Tibial nerve (tissue), 4 donors: ENCODE data around the gene TGM1. TPM values are rescaled to one million over a fixed set of nuclear protein-coding genes. Genes with fewer than 3 reads are reported as not detected.

Source experiments
- DNase-seq, 2 donors: peaks; one replicate each; pipeline ENCODE4 v3.0.0-alpha.2; 2019; ENCODE audit warnings: low spot score in 2 of 2
- H3K27ac ChIP-seq, 4 donors: fragments of 200-600 bp; sonication (generic) in 3 of 4; one replicate each; pipeline ENCODE4 v1.5.1; 2017 to 2019; ENCODE audit warnings: mild to moderate bottlenecking in 1 of 4
- H3K27me3 ChIP-seq, 2 donors: fragments of 200-600 bp; sonication (generic) in 1 of 2; one replicate each; pipeline versions ENCODE4 v1.5.1 to v1.6.0; 2017 to 2019
- H3K36me3 ChIP-seq, 3 donors: fragments of 200-600 bp; sonication (generic); one replicate each; pipeline ENCODE4 v1.5.1; 2018 to 2019
- H3K4me1 ChIP-seq, 4 donors: fragments of 200-600 bp; sonication (generic) in 3 of 4; one replicate each; pipeline ENCODE4 v1.5.1; 2017 to 2019
- H3K4me3 ChIP-seq, 4 donors: fragments of 200-600 bp; sonication (generic) in 3 of 4; one replicate each; pipeline ENCODE4 v1.5.1; 2017 to 2019; ENCODE audit warnings: mild to moderate bottlenecking in 1 of 4, moderate library complexity in 1 of 4
- H3K9me3 ChIP-seq, 4 donors: fragments of 200-600 bp; sonication (generic) in 3 of 4; one replicate each; pipeline ENCODE4 v1.5.1; 2017 to 2019
- CTCF ChIP-seq, 5 experiments: fragments of 200-600 bp in 3 of 5; fragments of 450-650 bp in 2 of 5; sonication (generic) in 3 of 5; IDR thresholded peaks; one replicate each; pipeline ENCODE4 v1.5.1; 2016 to 2019; ENCODE audit warnings: antibody characterized with exemption in 5 of 5, mild to moderate bottlenecking in 3 of 5, moderate library complexity in 2 of 5
- EP300 ChIP-seq, 2 donors: sonication (generic); formaldehyde crosslinking; IDR thresholded peaks; one replicate each; pipeline ENCODE4 v1.6.1; 2017; ENCODE audit warnings: antibody characterized with exemption in 2 of 2, mild to moderate bottlenecking in 1 of 2
- POLR2A ChIP-seq, 2 donors: fragments of 450-650 bp; IDR thresholded peaks; one replicate each; pipeline ENCODE4 v1.6.1; 2017; ENCODE audit warnings: antibody characterized with exemption in 2 of 2, mild to moderate bottlenecking in 2 of 2, moderate library complexity in 2 of 2
- WGBS, 2 donors: methylation state at CpG; one replicate each; pipeline ENCODE4 v1.1.5; 2018; 5-methylcytosine and 5-hydroxymethylcytosine counted together
- total RNA-seq, 4 donors: library from RNA; depleted of rRNA; stranded (reverse); fragments of >200 nt; gene quantifications; one replicate each; pipeline ENCODE4 v1.1.0, GENCODE V29; 2016

Gene TGM1
- total RNA-seq, 4 donors from 2014 or later: 13.5 to 53.5 (median 19.4) TPM

GRCh38 chr14:24270537-24271133 lies 7.7 kb upstream of the TGM1 start:
- Histone ChIP-seq H3K9me3 (no peaks in the 10 kb centered on the region), H3K36me3 (peaks cover 0 to 46% (median 4%) of the 10 kb centered on the region in 3 donors), H3K27ac (peak overlapping the region; percentile 88 to 99 (median 99)), H3K4me3 (peak overlapping the region; percentile 77 to 99 (median 95)), H3K4me1 (peaks cover 0 to 22% (median 8%) of the 10 kb centered on the region in 4 donors), H3K27me3 (no peaks in the 10 kb centered on the region)
- no peak for DNase-seq
- TF ChIP-seq POLR2A (IDR thresholded peaks at IDR 0.05) (no peak), CTCF (IDR thresholded peaks at IDR 0.05) (no peak), EP300 (IDR thresholded peaks at IDR 0.05) (no peak)
- WGBS, 2 donors: 13 to 14% methylated on average over 11 to 12 of the region's 13 CpGs

- H3K9me3 ChIP-seq: no peaks in the 10 kb centered on the region
- H3K27ac ChIP-seq: no peak overlapping the region
- TF ChIP-seq CTCF (IDR thresholded peaks at IDR 0.05): no peak
- TF ChIP-seq EP300 (IDR thresholded peaks at IDR 0.05): no peak
- TF ChIP-seq POLR2A (IDR thresholded peaks at IDR 0.05): no peak
- peaks cover 0 to 19% (median 8%) of the 10 kb centered on the region in 4 donors for H3K4me1 ChIP-seq
- H3K4me3 ChIP-seq: no peak overlapping the region
- no peaks in the 10 kb centered on the region for H3K27me3 ChIP-seq
- no peak for DNase-seq
- WGBS, 2 donors: 93 to 97% methylated on average over 14 of the region's 14 CpGs
- H3K36me3 ChIP-seq: peaks cover 0 to 52% (median 4%) of the 10 kb centered on the region in 3 donors
These were observed 7.0 kb upstream of the TGM1 start for GRCh38 chr14:24269910-24270536.

DNA sequence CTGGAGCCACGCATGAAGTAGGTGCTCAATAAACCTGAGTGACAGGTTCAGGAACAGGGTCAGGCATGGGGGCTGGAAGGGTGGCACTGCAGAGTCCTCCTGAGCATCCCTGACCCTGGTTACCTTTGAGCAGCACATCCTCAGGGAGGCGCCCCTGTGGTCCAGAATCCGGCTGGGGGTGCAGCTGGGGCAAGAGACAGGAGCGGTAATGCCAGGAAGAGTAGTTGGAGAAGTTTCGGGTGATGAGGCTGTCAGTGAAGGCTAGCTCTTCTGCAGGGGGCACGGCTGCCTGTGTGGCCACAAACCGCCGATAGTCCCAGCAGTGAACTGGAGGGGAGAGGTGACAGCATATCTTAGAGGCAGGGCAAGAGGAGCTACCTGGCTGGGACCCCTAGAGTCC lies 6.4 kb upstream of the TGM1 start:
- no peaks in the 10 kb centered on the region for H3K27me3 ChIP-seq
- peaks cover 0 to 19% (median 8%) of the 10 kb centered on the region in 4 donors for H3K4me1 ChIP-seq
- no peak for TF ChIP-seq POLR2A (IDR thresholded peaks at IDR 0.05)
- TF ChIP-seq CTCF (IDR thresholded peaks at IDR 0.05): no peak
- TF ChIP-seq EP300 (IDR thresholded peaks at IDR 0.05): no peak
- no peaks in the 10 kb centered on the region for H3K9me3 ChIP-seq
- H3K36me3 ChIP-seq: peaks cover 0 to 59% (median 4%) of the 10 kb centered on the region in 3 donors
- no peak overlapping the region for H3K27ac ChIP-seq
- 89 to 92% methylated on average over 8 of the region's 8 CpGs for WGBS, 2 donors
- no peak for DNase-seq
- H3K4me3 ChIP-seq: no peak overlapping the region

DNA sequence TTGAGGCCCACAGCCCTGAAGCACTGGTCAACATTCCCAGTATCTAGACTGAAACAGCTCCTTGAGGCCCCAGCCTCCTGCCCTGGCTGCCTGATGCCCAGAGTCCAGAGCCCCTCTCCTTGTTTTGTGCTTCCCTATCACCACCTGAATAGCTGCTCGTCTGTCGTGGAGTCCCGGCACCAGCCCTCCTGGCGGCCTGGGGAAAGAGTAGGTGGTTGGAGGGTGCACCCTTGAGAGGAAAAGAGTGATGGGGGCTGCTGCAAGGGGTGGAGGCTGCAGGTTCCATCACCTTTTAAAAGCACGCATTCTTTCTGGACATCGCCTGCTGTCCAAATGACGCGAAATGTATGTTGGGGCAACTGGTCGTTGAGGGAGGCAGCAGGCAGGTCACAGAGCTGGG lies 5.2 kb upstream of the TGM1 start:
- 91 to 94% methylated on average over 9 of the region's 9 CpGs for WGBS, 2 donors
- no peak for DNase-seq
- H3K4me3 ChIP-seq: no peak overlapping the region
- peaks cover 0 to 17% (median 6%) of the 10 kb centered on the region in 4 donors for H3K4me1 ChIP-seq
- H3K9me3 ChIP-seq: no peaks in the 10 kb centered on the region
- no peak for TF ChIP-seq EP300 (IDR thresholded peaks at IDR 0.05)
- TF ChIP-seq POLR2A (IDR thresholded peaks at IDR 0.05): no peak
- no peak for TF ChIP-seq CTCF (IDR thresholded peaks at IDR 0.05)
- H3K27me3 ChIP-seq: no peaks in the 10 kb centered on the region
- no peak overlapping the region for H3K27ac ChIP-seq
- H3K36me3 ChIP-seq: peaks cover 0 to 70% (median 4%) of the 10 kb centered on the region in 3 donors

- no peak for DNase-seq
- Histone ChIP-seq H3K9me3 (no peaks in the 10 kb centered on the region), H3K27ac (no peak overlapping the region), H3K36me3 (peaks cover 0 to 71% (median 4%) of the 10 kb centered on the region in 3 donors), H3K27me3 (no peaks in the 10 kb centered on the region), H3K4me1 (peaks cover 0 to 14% (median 6%) of the 10 kb centered on the region in 4 donors), H3K4me3 (no peak overlapping the region)
- TF ChIP-seq POLR2A (IDR thresholded peaks at IDR 0.05): no peak
- 86 to 89% methylated on average over 8 to 9 of the region's 9 CpGs for WGBS, 2 donors
These were observed 4.5 kb upstream of the TGM1 start for GRCh38 chr14:24267516-24267915.
